ENCODE results near the gene ANAPC2. TPM values are rescaled to one million over a fixed set of nuclear protein-coding genes. Genes with fewer than 3 reads are reported as not detected.

Gene ANAPC2
- total RNA-seq, 1 experiment from 2014 or later, result 27.2 TPM

- no peak for DNase-seq (ENCODE audit: low read depth)
Observed at GRCh38 chr9:137194909-137195308, 6.5 kb upstream of the ANAPC2 start.

- no peak for DNase-seq (ENCODE audit: low read depth)
Observed at GRCh38 chr9:137194388-137194787, 6.0 kb upstream of the ANAPC2 start.

GRCh38 chr9:137193771-137194170 lies 5.4 kb upstream of the ANAPC2 start:
- DNase-seq (ENCODE audit: low read depth), result no peak

- no peak for DNase-seq (ENCODE audit: low read depth)
Observed at GRCh38 chr9:137192859-137193258, 4.5 kb upstream of the ANAPC2 start.

- DNase-seq (ENCODE audit: low read depth), result no peak
Observed at GRCh38 chr9:137192448-137192780, 4.1 kb upstream of the ANAPC2 start.

- no peak for DNase-seq (ENCODE audit: low read depth)
Observed at GRCh38 chr9:137191691-137192447, 3.5 kb upstream of the ANAPC2 start.

- no peak for DNase-seq (ENCODE audit: low read depth)
Observed at GRCh38 chr9:137191245-137191644, 2.9 kb upstream of the ANAPC2 start.

GRCh38 chr9:137190315-137190856 lies 2.0 kb upstream of the ANAPC2 start:
- DNase-seq (ENCODE audit: low read depth), result no peak

- no peak for DNase-seq (ENCODE audit: low read depth)
Observed at GRCh38 chr9:137189297-137190295, 1.2 kb upstream of the ANAPC2 start.

GRCh38 chr9:137188086-137188489 lies 272 bp downstream of the ANAPC2 start:
- no peak for DNase-seq (ENCODE audit: low read depth)

- no peak for DNase-seq (ENCODE audit: low read depth)
Observed at GRCh38 chr9:137187386-137187785, 974 bp downstream of the ANAPC2 start.

GRCh38 chr9:137186385-137186784 lies 2.0 kb downstream of the ANAPC2 start:
- DNase-seq (ENCODE audit: low read depth), result no peak

- DNase-seq (ENCODE audit: low read depth), result no peak
Observed at GRCh38 chr9:137185921-137186320, 2.4 kb downstream of the ANAPC2 start.

GRCh38 chr9:137184881-137185660 lies 3.3 kb downstream of the ANAPC2 start:
- DNase-seq (ENCODE audit: low read depth), result no peak

GRCh38 chr9:137183980-137184595 lies 4.3 kb downstream of the ANAPC2 start:
- DNase-seq (ENCODE audit: low read depth), result no peak

- no peak for DNase-seq (ENCODE audit: low read depth)
Observed at GRCh38 chr9:137182836-137183235, 5.5 kb downstream of the ANAPC2 start.

GRCh38 chr9:137181680-137182079 lies 6.7 kb downstream of the ANAPC2 start:
- DNase-seq (ENCODE audit: low read depth), result no peak

- no peak for DNase-seq (ENCODE audit: low read depth)
Observed at GRCh38 chr9:137180491-137180890, 7.9 kb downstream of the ANAPC2 start.

- DNase-seq (ENCODE audit: low read depth), result no peak
Observed at GRCh38 chr9:137179761-137180160, 8.6 kb downstream of the ANAPC2 start.

GRCh38 chr9:137178939-137179630 lies 9.3 kb downstream of the ANAPC2 start:
- DNase-seq (ENCODE audit: low read depth), result no peak
